CD4-positive, alpha-beta T cell (primary cell): ENCODE data around the gene RSKR. TPM values are rescaled to one million over a fixed set of nuclear protein-coding genes. Genes with fewer than 3 reads are reported as not detected.

Experiments
- ATAC-seq: fragments of 200-7000 bp; cut with Tn5 transposase; one replicate; pipeline ENCODE4 v1.10.0; 2022; ENCODE audit warnings: mild to moderate bottlenecking; ENCODE audit not compliant: poor library complexity
- CTCF ChIA-PET: fragments of 350-600 bp; sonication (Branson Sonifier 250); formaldehyde crosslinking; loops from one replicate; lab custom pipeline; 2021; ENCODE audit warnings: antibody characterized with exemption, inconsistent platforms; lab: Charles Lee
- POLR2A ChIA-PET: fragments of 350-600 bp; sonication (Branson Sonifier 250); formaldehyde crosslinking; loops from one replicate; lab custom pipeline; 2021; ENCODE audit warnings: antibody characterized with exemption, inconsistent platforms; lab: Charles Lee
- DNase-seq, 14 experiments: peaks; one replicate each; pipeline ENCODE4 v3.0.0-alpha.2; 2013 to 2020; ENCODE audit warnings: mixed read lengths in 2 of 14
- H3K27ac ChIP-seq, 2 donors: one replicate each; pipeline versions ENCODE4 v1.5.1 to v1.7.0; 2013; ENCODE audit warnings: low read length in 2 of 2, low read depth in 1 of 2, mild to moderate bottlenecking in 1 of 2
- H3K27me3 ChIP-seq, 2 experiments: 1 replicate in 1 of 2; 2 replicates in 1 of 2; pipeline versions ENCODE4 v1.6.1 to v1.7.0; 2013; ENCODE audit warnings: low read length in 2 of 2, control low read depth in 1 of 2, mild to moderate bottlenecking in 1 of 2, moderate library complexity in 1 of 2; ENCODE audit not compliant: insufficient read depth in 2 of 2, control insufficient read depth in 1 of 2
- H3K36me3 ChIP-seq: one replicate; pipeline ENCODE4 v1.6.1; 2013; ENCODE audit warnings: low read length, control low read depth; ENCODE audit not compliant: insufficient read depth
- H3K4me1 ChIP-seq: one replicate; pipeline ENCODE4 v1.6.1; 2013; ENCODE audit warnings: low read length, control low read depth; ENCODE audit not compliant: insufficient read depth
- H3K4me3 ChIP-seq: one replicate; pipeline ENCODE4 v1.5.1; 2013; ENCODE audit warnings: mild to moderate bottlenecking, low read length, moderate library complexity
- H3K9me3 ChIP-seq, 2 experiments: 1 replicate in 1 of 2; 2 replicates in 1 of 2; pipeline versions ENCODE4 v1.6.1 to v1.7.0; 2013; ENCODE audit warnings: low read length in 2 of 2, mild to moderate bottlenecking in 2 of 2, control low read depth in 1 of 2, moderate library complexity in 1 of 2; ENCODE audit not compliant: control insufficient read depth in 1 of 2, insufficient read depth in 1 of 2
- H3K27ac Mint-ChIP-seq: one replicate; pipeline ENCODE4 v1.8.0; 2020; ENCODE audit warnings: mixed read lengths
- H3K27me3 Mint-ChIP-seq: one replicate; pipeline ENCODE4 v1.8.0; 2021; ENCODE audit warnings: mixed read lengths
- H3K36me3 Mint-ChIP-seq: one replicate; pipeline ENCODE4 v1.8.0; 2021; ENCODE audit warnings: low read depth, mixed read lengths
- H3K4me1 Mint-ChIP-seq: one replicate; pipeline ENCODE4 v1.8.0; 2021; ENCODE audit warnings: low read depth, mixed read lengths
- H3K4me3 Mint-ChIP-seq: one replicate; pipeline ENCODE4 v1.8.0; 2020; ENCODE audit warnings: mild to moderate bottlenecking, mixed read lengths
- H3K9me3 Mint-ChIP-seq: one replicate; pipeline ENCODE4 v1.8.0; 2020; ENCODE audit warnings: mixed read lengths
- CTCF ChIP-seq: fragments of 200-600 bp; IDR thresholded peaks from one replicate; pipeline ENCODE4 v1.8.0; 2022; ENCODE audit warnings: antibody characterized with exemption, mild to moderate bottlenecking
- intact Hi-C, 2 experiments: fragments of 100-400 bp; cut with DNase I in 1 of 2; cut with micrococcal nuclease in 1 of 2; formaldehyde crosslinking; loops; one replicate each; pipeline versions ENCODE4 v1.15.1 to v1.9.0; 2023 to 2025; cut with DNase I, micrococcal nuclease
- polyA plus RNA-seq, 2 donors: library from polyadenylated mRNA; unstranded; fragments of 120-200 nt; gene quantifications; one replicate each; pipeline ENCODE4 v1.2.1, GENCODE V29; 2013
- total RNA-seq, 174 experiments: library from RNA in 2 of 174; stranded (reverse) in 2 of 174; gene quantifications; one replicate each; pipeline ENCODE4 v1.2.3 and lab custom pipeline; 2021 to 2026

Gene RSKR
- 10 to 100 TPM; 13.7 to 14.8 TPM for total RNA-seq
- polyA plus RNA-seq (2013, experiment 1 of 2): 9.4 TPM
- 13.3 TPM for polyA plus RNA-seq (2013, experiment 2 of 2)
- 3.6 to 30.8 (median 16.2) reads per million in 172 experiments for total RNA-seq (lab: John Stamatoyannopoulos, UW)

- Mint-ChIP-seq H3K36me3 (peaks cover 64% of the 10 kb centered on the region), H3K4me1 (peaks cover 5% of the 10 kb centered on the region), H3K27me3 (no peaks in the 10 kb centered on the region), H3K4me3 (no peak within 1 kb of the TSS), H3K27ac (peak within 1 kb of the TSS; percentile 33), H3K9me3 (no peaks in the 10 kb centered on the region)
- Histone ChIP-seq H3K27me3 (no peaks in the 10 kb centered on the region), H3K4me3 (no peak within 1 kb of the TSS), H3K9me3 (no peaks in the 10 kb centered on the region), H3K4me1 (no peaks in the 10 kb centered on the region), H3K27ac (no peak within 1 kb of the TSS), H3K36me3 (peaks cover 54% of the 10 kb centered on the region)
- TF ChIP-seq CTCF: no peak
- ChIA-PET CTCF (interaction anchor here (1.0 to 1.9 kb wide), 5 partner anchors 17 to 120 kb away, joined by 3 to 9 read pairs (median 4); no protein-coding TSS in a partner anchor), POLR2A (no interaction called here)
- DNase-seq (no peak), ATAC-seq (no peak)
- intact Hi-C loops: loop anchor here (1.0 to 5.0 kb wide), 3 partner anchors 65 to 120 kb away; no protein-coding TSS in a partner anchor
These were observed at the start of gene RSKR for GRCh38 chr17:28613931-28614381. TSS of gene RSKR (minus strand) at chr17:28614185. CDS start at chr17:28614161, 24 bp downstream.

- Histone ChIP-seq H3K4me3 (no peak overlapping the region), H3K4me1 (peaks cover 45% of the 10 kb centered on the region), H3K27me3 (no peaks in the 10 kb centered on the region), H3K9me3 (no peaks in the 10 kb centered on the region), H3K27ac (no peak overlapping the region), H3K36me3 (peaks cover 40% of the 10 kb centered on the region)
- intact Hi-C loops: loop anchor here (2.0 to 5.0 kb wide), 3 partner anchors 49 to 289 kb away; partner anchors contain the start of genes PHF12 (in 1 of the 2), PROCA1 (in 1 of the 2) and RPL23A (in 1 of the 2)
- DNase-seq (no peak), ATAC-seq (no peak)
- CTCF ChIA-PET: interaction anchor here (0.6 to 3.9 kb wide), 3 partner anchors 17 to 517 kb away, joined by 3 to 34 read pairs (median 27); partner anchors contain the start of gene BLTP2
- Mint-ChIP-seq H3K4me1 (peaks cover 78% of the 10 kb centered on the region), H3K4me3 (peak overlapping the region; percentile 99), H3K27ac (peak overlapping the region; percentile 99), H3K27me3 (no peaks in the 10 kb centered on the region), H3K36me3 (peaks cover 74% of the 10 kb centered on the region), H3K9me3 (no peaks in the 10 kb centered on the region)
- no peak for TF ChIP-seq CTCF
- POLR2A ChIA-PET: interaction anchor here (4.0 kb wide), 1 partner anchor 17 kb away, joined by 115 read pairs; the partner anchor contains the start of gene BLTP2
These were observed 49.7 kb upstream of the RSKR start for GRCh38 chr17:28663723-28664122.

GRCh38 chr17:28662527-28662829 is 48.5 kb upstream of the RSKR start:
- DNase-seq (no peak), ATAC-seq (no peak)
- peaks cover 35% of the 10 kb centered on the region for H3K36me3 ChIP-seq
- Mint-ChIP-seq H3K27ac (peak overlapping the region; percentile 99), H3K27me3 (no peaks in the 10 kb centered on the region), H3K9me3 (no peaks in the 10 kb centered on the region), H3K4me3 (peak overlapping the region; percentile 99), H3K4me1 (peaks cover 66% of the 10 kb centered on the region), H3K36me3 (peaks cover 72% of the 10 kb centered on the region)
- no peaks in the 10 kb centered on the region for H3K27me3 ChIP-seq
- peaks cover 45% of the 10 kb centered on the region for H3K4me1 ChIP-seq
- H3K4me3 ChIP-seq: peak overlapping the region; percentile 81
- TF ChIP-seq CTCF: no peak
- ChIA-PET POLR2A (interaction anchor here (0.8 to 4.0 kb wide), 15 partner anchors 10 to 289 kb away, joined by 3 to 115 read pairs (median 6); partner anchors contain the start of genes BLTP2, PHF12, PIGS and PROCA1), CTCF (interaction anchor here (0.8 to 3.9 kb wide), 8 partner anchors 9 to 291 kb away, joined by 3 to 34 read pairs (median 4); partner anchors contain the start of genes BLTP2, NEK8, PIGS and PROCA1)
- intact Hi-C loops: loop anchor here (2.0 to 5.0 kb wide), 3 partner anchors 50 to 290 kb away; partner anchors contain the start of genes PHF12 (in 1 of the 2), PROCA1 (in 1 of the 2) and RPL23A (in 1 of the 2)
- H3K27ac ChIP-seq: peak overlapping the region; percentile 97 to 99
- no peaks in the 10 kb centered on the region for H3K9me3 ChIP-seq
